NCI-H1417 (cell line): ENCODE results near the gene SLC44A1.

ENCODE experiments used
- DNase-seq, 3 experiments: peaks; one replicate each; lab custom pipeline; 2025; lab: John Stamatoyannopoulos, UW

SLC44A1 gene

DNA sequence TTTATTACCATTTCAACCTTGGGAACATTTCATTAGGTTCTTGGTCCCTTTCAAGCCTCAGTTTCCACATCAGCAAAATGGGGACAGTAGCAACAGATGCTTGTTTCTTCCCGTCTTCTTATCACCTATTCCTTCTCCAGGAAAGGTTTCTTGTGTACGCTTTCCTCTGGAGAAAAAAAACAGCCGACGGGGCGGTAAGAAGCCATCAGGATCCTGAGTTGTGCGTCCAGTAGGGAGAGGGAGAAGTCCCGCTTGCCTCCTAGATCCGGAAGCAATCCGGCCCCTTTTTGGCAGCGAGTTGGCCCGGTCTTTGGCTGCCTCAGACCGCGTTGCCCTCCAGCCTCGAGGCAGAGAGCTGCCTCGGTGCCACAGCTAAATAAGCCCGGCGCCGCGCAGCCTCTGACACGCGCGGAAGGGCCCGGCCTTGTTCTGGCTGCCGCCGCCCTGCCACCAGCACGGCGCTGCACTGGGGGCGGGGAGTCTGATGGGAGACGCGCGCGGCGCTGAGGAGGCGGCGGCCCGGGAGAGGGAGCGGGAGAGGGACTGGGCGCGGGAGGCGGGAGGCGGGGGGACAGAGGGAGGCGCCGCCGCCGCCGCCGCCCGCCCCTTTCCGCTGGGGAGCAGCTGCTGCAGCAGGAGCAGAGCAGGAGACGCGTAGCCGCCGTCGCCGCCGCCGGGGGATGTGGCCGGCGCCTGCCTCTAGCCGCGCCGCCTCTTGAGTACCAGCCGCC, at the start of gene SLC44A1:
SLC44A1 (plus strand) TSS at position 649 of the 731 bp plus-strand sequence. CDS start 218 bp downstream, outside the sequence.
- peak; percentile 91 to 99 (median 99) for DNase-seq

DNA sequence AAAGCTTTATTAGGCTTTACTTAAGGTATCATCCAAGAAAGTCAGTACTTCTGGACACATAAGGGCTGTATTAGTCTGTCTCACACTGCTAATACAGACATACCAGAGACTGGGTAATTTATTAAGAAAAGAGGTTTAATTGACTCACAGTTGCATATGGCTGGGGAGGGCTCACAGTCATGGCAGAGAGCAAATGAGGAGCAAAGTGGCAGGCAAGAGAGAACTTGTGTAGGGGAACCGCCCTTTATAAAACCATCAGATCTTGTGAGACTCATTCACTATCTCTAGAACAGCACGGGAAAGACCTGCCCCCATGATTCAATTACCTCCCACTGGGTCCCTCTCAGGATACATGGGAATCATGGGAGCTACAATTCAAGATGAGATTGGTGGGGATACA, 49.2 kb upstream of the SLC44A1 start:
- DNase-seq: no peak

DNA sequence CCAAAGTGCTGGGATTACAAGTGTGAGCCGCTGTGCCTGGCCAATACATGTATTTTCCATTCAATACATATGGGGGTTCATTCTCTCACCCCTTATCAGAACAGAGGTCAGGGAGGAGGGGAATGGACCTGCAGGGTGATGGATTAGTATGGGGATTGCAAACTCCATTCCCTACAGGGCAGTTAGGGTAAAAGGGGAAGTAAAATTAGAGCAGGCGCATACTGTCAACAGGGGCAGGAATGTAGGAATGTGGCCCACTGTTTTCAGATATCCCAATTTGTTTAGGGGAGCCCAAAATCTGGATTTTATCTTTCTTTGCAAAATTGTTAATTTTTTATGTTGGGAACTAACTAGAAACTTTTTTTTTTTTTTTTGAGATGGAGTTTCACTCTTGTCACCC, 46.4 kb upstream of the SLC44A1 start:
- DNase-seq: no peak

- no peak for DNase-seq
These were observed 45.6 kb upstream of the SLC44A1 start for GRCh38 chr9:105198865-105199264.

- DNase-seq: no peak
These were observed 40.0 kb upstream of the SLC44A1 start for GRCh38 chr9:105204416-105204815.

GRCh38 chr9:105205787-105206495, 38.5 kb upstream of the SLC44A1 start:
- peak in 1 of 3 experiments; percentile 64 for DNase-seq

- DNase-seq: peak in 2 of 3 experiments; percentile 78 to 92
These were observed 38.0 kb upstream of the SLC44A1 start for GRCh38 chr9:105206496-105206820.

- DNase-seq: no peak
These were observed 37.4 kb upstream of the SLC44A1 start for GRCh38 chr9:105206821-105207699.

DNA sequence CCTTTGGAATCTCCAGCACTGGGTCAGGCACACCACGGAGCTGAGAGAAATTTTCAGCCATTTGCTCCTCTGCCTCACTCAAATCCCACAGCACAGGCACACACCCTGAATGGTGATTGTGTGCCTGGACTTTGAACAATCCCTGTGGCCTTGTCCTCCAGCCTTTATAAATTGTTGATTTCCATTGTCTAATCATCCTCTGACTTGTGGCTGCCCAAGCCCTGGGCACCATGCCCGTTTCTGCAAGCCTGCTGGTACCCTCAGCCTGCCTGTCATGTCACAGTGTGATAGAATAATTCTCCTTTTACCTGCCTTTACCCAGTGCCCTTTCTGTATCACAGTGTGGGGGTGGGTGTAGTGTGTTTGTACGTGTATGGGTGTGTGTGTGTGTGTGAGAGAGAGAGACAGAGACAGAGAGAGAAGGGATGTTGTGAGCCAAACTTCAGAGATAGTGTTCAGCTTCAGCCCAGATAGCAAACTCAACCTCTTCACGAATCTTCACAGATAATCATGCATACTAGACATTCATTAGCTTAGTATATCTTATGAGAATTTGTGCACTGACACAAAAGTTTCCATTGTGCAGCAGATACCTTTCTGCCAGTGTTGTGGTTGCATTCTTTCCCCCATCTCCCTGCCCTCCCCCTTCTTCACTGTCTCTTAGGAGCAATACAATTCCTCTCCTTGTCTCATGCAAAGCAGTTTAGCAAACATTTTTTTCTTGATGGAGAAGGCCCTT, 27.8 kb upstream of the SLC44A1 start:
- no peak for DNase-seq

DNA sequence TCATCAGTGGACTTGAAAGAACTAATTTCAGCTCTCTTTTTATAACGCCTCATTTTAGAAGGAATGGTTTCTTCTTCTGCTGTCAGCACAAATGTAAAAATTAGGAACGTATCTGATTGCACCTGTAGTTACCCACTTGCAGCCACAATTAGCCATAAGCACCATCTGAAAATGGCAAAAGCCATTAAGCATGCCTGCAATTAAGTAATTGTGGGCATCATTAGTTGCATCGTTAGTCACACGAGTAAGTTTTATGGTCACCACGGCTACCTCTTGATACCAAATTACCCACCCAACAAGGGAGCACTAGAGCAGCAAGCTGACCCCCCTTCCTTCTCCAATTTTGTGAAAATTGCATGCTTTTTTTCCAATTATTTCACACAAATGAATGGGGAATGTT, 25.8 kb upstream of the SLC44A1 start:
- DNase-seq: peak in 2 of 3 experiments; percentile 70 to 96

GRCh38 chr9:105219291-105219805, 25.1 kb upstream of the SLC44A1 start:
- peak in 1 of 3 experiments; percentile 62 for DNase-seq

GRCh38 chr9:105220451-105220850, 24.0 kb upstream of the SLC44A1 start:
- no peak for DNase-seq

DNA sequence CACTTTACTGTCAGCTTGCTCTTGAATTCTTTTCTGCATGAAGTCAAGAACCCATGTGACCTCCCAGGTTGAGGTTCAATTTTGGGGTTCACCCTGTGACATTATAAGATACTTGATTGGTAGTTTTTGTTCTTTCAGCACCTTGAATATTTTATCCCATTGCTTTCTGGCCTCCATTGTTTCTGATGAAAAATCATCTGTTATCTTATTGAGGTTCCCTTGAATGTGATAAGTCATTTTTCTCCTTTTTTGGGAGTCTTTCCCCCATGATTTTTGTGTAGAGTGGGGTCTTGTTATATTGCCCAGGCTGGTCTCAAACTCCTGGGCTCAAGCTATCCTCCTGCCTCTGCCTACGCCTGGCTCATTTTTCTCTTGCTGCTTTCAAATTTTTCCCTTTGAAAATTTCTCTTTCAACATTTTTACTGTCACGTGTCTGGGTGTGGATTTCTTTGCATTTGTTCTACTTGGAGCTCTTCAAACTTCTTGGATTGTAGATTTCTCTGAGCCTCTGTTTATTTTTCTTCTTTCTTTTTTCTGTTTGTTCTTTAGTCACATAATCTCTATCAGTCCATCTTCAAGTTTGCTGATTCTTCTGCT, 20.8 kb upstream of the SLC44A1 start:
- DNase-seq: no peak

- no peak for DNase-seq
These were observed 18.4 kb upstream of the SLC44A1 start for GRCh38 chr9:105226055-105226454.

GRCh38 chr9:105232207-105232606, 12.2 kb upstream of the SLC44A1 start:
- DNase-seq: no peak

- DNase-seq: no peak
These were observed 10.6 kb upstream of the SLC44A1 start for GRCh38 chr9:105233873-105234272.

- DNase-seq: no peak
These were observed 8.2 kb upstream of the SLC44A1 start for GRCh38 chr9:105236261-105236660.

DNA sequence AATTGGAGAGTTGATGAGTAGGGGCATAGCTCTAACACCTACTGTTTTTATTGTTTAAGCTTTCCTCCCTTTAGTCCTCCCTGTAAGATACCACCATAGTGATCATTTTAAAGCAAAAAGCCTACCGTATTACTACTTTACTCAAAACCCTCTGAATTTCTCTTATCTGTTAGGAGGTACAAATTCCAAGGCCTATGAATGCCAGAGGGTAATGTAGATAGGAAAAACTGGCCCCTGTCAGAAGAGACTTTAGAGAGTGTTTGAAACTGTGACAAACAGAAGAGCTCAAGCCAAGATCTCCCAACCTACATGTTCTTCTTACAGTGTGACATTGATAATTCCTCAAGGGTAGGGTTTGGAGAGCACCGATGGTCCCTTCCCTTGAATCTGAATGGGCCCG, 7.2 kb upstream of the SLC44A1 start:
- DNase-seq: no peak

DNA sequence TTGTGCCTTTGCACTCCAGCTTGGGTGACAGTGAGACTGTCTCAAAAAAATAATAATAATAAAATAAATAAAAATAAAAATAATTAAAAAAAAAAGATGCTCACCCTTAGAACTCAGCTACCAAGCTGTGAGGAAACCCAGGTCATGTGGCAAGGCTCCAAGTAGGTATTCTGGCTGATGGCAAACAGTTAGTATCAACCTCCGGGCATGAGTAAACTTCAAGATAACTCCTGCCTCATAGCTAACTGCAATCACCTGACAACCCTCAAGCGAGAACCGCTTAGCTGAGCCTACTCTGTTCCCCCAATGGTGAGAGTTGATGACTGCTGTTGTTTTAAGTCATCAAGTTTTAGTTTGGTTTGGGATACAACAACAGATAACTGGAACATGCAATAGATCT, 6.1 kb upstream of the SLC44A1 start:
- no peak for DNase-seq

DNA sequence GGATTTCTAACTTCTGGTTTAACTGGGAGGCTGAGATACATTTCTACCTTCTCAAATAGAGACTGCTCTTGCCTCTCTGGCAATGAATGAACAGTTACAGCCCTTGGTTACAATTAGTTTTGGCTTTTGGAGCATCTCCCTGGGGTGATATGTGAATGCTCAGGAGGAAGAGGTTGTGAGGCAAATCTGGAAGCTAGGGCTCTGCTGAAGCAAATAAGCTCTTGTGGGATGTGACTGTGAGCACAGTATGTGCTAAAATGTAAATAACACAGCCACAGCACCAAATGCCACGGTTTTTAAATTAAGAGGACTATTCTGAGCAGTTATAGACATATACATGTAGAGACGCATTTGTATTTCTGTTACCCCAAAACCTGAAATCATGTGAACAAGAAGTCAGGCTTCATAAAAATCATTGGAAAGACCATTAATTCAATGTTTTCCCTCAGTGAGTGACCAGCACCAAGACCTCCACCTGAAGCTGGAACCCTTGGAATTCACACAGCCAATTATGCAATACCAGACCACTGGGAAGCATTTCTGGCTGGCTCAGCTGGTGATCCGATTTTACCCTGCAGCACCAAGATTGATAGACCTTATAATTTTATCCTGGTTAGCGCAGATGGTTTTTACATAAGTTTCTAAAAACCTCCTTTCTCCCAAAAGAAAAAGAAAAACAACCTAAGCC, 3.0 kb upstream of the SLC44A1 start:
- no peak for DNase-seq

DNA sequence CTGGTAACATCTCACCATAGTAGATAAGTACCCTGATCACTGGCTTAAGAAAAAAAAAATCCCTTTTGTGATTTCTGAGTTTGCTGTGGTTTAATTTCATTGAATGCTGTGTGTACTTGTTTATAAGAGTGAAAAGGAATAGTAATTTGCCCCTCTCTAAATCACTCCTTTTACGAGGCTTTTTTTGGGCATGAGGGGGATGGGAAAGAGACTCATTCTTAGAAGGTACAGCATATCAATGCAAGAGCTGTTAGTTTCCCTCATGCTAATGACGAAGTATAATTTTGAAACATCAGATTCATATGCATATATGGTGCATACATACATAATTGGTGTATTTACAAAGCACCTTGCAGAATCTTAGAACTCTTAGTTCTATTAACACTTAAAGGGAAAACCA, 2.4 kb upstream of the SLC44A1 start:
- DNase-seq: no peak
